ENCODE results near the gene HOXA9.
A peak's percentile ranks its signal among the peaks of the same experiment; 100 is the strongest.

HOXA9 gene

DNA sequence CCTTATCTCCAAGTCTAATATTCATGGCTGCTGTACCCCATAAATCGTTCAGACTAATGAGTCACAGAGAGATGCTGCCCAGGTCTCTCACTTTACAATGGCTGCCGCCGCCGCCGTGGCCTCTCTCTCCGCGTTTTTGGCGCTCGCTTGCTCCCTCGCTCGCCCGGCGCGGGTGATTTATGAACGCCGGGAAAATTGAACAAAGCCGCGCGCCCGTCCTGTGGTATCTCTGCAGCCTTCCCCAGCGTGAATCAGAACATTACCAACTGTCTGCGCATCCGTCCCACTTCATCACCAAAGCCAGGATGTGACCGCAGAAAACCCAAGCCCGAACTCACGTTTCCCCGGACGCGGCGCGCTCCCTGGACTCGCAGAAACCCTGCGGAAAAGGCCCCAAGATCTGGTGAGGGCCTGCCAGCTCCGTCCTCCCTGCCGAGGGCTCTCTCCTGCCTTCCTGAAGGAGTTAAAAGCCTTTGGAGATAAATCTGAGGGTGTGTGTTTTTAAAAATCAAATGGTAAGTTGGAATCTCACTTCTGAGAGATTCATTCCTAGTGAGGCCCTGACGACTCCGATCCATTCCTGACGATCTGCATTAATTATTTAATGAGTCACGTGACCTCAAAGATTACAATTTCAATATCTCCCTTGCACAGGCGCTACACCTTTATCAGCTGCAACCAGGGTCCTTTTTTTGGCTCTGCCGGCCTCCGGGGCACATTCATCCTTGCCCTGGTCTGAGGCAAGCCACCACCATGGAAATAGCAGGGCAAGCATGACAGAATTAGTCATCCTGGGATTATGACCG, 41.0 kb downstream of the HOXA9 start:
- TF ChIP-seq CTCF (conservative IDR thresholded peaks at IDR 0.05): no peak
- no peak overlapping the region for H3K27ac ChIP-seq

- TF ChIP-seq CTCF (conservative IDR thresholded peaks at IDR 0.05): no peak
- no peak overlapping the region for H3K27ac ChIP-seq
These were observed 41.8 kb downstream of the HOXA9 start for GRCh38 chr7:27123477-27124053.

- H3K27ac ChIP-seq: no peak overlapping the region
- TF ChIP-seq CTCF (conservative IDR thresholded peaks at IDR 0.05): no peak
These were observed 42.3 kb downstream of the HOXA9 start for GRCh38 chr7:27123007-27123476.

DNA sequence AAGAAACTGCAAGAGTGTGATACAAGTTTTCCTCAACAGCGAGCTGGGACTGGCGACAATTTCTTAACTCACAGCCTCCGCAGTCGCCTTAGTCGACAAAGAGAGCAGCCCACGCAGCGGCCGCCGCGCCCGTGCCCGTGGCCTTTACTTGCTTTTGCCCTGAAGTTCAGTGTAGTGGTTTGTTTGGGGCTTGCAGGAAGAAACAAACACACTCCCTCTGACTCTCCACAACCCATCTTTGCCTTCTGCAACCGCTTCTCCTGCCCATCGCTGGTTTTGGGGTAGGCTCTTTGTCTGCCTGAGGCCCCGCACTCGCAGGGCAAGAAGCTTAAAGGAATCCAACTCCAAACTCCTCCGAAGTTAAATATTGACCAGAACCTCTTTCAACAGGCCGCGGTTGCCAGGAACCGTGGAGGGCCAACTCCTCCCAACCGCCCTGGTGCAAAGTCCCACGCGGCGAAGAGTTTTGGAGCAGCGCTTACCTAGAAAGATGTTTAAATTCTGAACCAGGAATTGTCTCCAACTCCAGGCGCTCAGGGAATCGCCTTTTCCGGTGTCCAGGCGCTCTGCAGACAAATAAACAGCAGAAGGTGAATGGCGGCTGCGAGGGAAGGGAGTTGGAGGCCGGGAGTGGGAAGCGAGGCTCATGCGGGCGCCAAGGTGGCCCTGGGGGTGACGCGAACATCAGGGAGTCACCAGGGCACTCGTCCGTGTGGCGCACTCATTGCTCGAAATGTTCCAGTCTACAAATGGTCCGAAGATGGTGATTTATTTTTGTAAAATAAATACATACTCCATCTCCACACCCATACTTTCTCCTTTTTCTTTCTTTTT, 43.0 kb downstream of the HOXA9 start:
- TF ChIP-seq CTCF (conservative IDR thresholded peaks at IDR 0.05): no peak
- peak overlapping the region; percentile 77 for H3K27ac ChIP-seq

GRCh38 chr7:27121684-27122076, 43.7 kb downstream of the HOXA9 start:
- peak overlapping the region; percentile 77 for H3K27ac ChIP-seq

DNA sequence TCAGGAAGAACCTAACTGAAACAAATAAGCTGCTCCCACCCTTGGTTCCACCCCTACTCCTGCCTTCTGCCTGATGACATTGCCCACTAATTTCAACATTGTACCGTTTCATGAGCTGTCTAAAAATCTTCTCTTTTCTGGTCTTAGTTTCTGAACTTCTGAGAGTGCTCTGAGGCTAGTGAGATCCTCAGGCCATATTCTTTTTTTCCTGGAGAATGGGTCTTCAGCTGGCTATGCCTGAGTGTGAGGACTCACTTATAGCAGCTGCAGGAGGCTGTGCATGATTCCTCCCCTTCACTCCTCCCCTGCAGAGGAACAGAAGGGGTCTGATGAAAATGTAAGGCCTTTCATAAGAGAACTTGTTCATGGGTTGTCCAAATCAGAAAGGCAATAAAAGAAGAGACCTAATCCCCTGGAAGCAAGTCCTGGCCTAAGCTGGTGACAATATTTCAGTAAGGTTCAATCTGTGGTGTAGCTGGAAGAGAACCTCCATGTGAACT, 45.9 kb downstream of the HOXA9 start:
- H3K27ac ChIP-seq: peak overlapping the region; percentile 77
- TF ChIP-seq CTCF (conservative IDR thresholded peaks at IDR 0.05): no peak

More at GRCh38 chr7:27121684-27122076, 43.7 kb downstream of the HOXA9 start:
- no peak for TF ChIP-seq CTCF (conservative IDR thresholded peaks at IDR 0.05)

DNA sequence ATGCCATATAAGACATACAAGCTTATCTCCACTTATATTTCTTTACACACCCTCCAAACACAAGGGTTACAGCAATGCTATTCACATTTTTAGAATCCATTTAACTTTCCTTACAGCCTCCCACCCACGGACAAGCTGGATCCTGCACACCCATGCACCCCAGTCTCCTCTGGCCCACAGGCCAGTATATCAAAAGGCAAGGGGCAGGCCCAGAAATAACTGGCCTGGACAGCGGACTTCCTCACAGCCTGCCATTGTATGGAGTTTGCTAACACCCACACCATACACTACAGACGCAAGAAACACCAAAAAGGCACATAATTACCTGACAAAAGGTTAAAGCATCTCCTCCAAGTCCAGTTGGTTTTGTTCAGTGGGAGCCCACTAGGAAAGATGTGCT, 46.8 kb downstream of the HOXA9 start:
- TF ChIP-seq CTCF (conservative IDR thresholded peaks at IDR 0.05): no peak

More for the DNA sequence above, 46.8 kb downstream of the HOXA9 start:
- no peak overlapping the region for H3K27ac ChIP-seq
